GM18867 (cell line): Measurements from ENCODE around the gene EHF.
"Not testable (repeated sequence)": the region's sequence is repeated elsewhere in the genome, so short reads cannot be mapped to it uniquely, and the experiment has no call there.

Experiments
- ATAC-seq: cut with Tn5 transposase; IDR thresholded peaks from one replicate; pipeline ENCODE4 v1.9.1; 2021; ENCODE audit warnings: mild to moderate bottlenecking, moderate library complexity; ENCODE audit not compliant: unreplicated experiment

EHF gene

DNA sequence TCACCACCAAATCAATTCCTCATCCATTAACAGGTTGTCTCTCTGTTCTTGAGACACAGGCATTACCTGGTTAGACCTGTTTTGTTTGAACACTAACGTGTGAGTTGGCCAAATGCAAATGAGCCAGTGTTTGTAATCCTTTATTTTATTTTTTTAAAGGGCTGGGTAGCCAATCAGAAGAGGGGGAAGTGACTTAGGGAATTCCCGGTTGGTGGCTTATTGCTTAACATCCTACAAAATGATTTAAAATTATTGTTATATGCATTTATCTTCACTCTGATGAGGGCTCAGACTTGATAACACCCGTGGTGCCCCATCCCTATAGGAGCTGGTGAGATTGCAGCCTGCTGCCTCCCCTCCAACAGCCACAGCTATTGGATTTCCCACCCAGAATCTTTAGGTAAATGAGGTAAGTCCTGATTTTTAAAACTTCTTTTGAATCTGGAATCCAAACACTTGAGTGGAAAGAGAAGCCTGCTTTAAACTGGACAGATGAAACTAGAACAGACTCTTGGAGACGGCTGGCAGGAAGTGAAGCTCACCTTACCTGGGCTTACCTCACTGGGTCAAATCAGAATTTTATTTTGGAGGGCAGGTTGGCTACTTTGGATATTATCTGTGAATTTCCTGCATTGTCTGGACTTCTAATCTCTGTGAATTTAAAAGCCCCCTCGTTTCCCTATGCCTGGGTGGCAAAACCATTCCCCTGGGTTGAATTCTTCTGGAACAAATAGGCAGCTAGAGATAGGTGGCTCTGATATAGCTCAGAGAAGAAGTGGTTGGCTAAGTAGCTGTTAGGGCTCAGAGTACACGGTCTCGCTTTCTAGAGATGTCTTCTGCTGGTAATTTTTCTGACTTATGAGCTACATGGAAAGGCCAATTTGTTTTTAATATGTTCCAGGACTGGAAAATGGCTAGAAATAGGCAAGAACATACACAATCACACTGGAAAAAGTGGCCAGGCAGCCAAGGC is at the start of gene EHF:
Gene EHF (plus strand): TSS at position 274 of the 973 bp plus-strand sequence. CDS start 21,538 bp downstream, outside the sequence.
- ATAC-seq = no peak

DNA sequence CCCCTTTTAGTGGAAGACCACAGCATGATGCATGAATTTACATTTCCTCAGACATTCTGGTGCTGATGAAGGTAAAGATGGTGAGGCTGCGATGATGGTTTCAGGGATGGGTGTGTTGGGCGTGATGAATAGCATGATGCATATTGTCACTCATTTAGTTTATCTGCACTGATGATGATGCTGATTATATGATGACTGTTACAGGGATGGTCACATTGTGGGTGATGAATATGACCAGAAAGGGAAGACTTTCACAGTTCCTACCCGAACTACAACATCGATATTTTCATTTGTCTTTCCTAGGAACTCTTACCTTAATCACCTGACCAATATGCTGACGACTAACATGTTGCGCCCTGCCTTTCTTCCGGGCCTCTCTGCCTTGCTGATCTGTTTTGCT is 47.4 kb upstream of the EHF start:
- ATAC-seq = no peak

DNA sequence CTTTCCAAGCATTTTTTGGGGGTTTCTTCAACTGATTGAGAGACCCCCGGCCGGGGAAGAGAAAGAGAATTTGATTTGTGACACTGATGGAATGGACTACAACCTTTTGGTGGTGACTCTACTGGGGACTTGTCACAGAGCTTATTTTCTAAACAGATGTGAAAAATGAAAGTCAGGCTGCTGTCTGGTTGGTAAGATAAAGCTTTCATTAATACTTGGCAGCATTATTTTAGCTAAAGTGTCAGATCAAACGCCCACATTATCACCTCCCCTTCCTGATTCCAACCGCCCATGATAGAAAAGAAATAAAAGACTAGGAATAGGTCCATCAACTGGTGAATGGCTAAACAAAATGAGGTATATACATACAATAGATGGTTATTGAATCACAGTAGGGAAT is 45.6 kb upstream of the EHF start:
- ATAC-seq = no peak

DNA sequence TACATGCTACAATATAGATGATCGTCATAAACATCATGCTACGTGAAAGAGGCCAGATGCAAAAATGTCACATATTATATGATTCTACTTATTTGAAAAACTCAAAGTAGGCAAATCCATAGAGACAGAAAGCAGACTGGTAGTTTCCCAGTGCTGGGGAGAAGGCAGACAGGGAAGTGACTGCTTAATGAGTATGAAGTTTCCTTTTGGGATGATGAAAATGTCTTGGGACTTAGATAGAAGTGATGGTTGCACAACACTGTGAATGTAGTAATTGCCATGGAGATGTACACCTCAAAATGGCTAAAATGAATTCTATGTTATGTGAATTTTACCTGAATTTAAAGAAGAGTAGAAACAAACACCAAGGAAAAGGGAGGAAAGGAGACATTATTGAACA is 45.2 kb upstream of the EHF start:
- ATAC-seq = no peak

DNA sequence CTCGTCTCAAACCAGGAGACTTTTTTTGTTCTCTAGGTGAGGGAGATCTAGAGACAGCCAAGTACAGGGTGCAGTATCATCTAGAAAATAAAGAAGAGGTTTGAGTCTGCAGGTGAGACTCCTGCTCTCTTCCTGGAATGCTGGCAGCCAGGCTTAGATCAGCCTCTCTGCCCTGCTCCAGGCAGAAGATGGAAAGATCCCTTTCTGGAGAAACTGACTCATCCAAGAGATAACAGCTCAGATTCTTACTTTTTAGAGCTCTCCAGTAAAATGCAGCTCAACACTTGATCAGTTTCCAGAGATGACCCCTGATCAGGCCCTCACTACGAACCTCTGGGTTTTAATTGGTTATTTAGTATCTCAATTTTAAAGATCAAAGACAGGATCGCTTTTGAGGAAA is 44.6 kb upstream of the EHF start:
- no peak for ATAC-seq

DNA sequence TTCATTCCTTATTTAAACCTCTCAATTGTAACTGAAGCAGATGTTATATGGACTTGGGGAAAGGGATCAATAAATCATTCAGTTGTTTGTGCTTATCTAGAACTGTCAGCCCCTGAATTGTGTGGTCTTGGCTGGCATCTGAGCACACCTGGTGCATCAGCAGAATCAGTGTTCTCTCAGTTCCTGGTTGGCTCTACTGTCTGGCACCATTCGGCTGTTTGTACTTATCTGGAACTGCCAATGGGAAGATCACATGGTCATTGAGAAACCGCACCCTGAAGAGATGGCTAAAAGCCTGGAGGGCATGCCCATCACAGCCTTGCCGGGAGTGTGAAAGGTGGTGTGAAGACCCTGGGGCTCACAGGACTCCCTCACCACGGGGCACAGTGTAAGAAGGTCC is 37.1 kb upstream of the EHF start:
- no peak for ATAC-seq

DNA sequence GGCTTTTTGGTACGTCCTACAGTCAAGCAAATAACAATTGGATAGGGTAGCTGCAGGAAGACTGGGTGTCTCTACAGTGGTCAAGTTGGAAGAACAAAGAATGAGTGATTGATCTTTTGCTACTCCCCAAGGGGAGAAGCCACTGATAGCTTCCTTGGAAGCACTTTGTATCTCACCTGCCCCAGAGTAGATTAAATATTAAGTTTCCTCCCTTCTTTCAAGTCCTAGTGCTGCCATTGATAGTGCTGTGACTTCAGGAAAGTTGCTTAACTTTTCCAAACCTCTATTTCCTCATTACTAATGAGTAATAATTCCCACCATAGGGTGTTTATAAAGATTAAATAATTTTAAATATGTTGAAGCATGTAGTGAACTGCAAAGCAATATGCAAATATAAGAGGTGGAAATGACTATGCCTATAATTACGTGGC is 35.6 kb upstream of the EHF start:
- ATAC-seq = peak; percentile 33

DNA sequence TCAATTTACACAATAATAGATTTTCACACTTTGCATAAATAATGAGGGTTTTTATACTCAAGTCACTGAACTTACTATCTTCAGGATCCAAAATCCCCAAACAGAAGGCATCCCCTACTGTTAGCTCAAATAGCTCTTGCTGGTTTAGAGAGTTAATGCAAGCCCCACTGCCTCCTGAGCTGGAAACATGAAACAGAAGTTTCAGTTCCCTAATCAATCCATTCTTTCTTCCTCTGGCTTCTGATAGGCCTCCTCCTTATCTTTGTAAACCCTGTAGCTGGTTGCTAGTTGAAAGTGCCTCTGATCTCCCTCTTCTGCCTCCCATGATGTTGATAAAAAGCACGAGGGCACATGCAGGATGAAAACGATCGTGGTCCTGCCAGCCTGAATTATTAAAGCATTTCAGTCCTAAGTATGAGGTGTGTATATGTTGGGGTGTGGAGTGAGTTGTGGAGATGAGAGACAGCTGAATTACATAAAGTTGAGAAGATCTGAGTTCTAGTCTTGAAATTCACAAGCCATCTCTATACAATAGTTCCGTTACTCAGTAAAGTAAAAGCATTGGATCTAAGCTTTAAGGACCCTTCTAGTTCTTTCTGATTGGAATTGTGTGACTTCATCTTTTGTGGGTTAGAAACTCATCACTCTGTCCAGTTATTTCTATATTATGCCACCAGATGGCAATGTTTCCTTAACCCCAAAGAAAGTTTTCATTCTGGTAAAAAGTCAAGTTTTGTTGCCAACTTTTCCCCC is 35.0 kb upstream of the EHF start:
- peak; percentile 63 for ATAC-seq

DNA sequence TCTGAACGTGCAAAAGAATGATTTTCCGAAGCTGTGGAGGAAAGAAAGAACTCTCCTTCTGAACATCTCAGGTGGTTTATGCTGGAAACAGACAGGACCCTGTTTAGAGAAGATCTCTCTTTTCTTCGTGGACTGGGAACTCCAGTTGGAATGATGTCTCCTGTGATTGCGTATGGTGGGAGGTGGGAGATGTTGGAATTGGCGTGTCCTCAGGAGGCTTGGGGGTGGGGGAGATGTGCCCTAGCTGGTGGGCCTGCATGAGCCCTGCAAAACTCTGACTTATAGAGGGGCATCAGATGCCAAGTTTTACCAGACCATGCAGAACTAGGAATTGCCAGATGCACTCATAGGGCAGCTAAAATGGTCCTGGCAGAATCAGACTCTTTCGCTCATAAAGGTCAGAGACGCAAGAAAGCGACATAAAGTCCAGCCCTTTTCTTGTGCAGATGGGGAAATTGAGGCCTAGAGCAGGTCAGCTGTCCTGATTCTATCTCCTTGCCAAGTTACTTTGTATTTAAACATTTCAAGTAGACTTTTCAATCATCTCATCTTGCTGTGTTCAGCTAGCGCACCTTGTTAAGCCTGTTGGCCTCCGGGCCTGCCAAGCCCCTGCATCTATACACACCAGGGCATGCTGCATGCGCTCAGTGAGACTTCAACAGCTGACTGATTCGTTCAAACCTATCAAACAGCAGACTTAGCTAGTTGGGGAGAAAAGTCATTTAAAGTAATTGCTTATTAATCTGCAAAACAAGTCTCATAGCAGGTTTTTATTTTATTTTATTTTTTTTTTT is 34.2 kb upstream of the EHF start:
- ATAC-seq = no peak

DNA sequence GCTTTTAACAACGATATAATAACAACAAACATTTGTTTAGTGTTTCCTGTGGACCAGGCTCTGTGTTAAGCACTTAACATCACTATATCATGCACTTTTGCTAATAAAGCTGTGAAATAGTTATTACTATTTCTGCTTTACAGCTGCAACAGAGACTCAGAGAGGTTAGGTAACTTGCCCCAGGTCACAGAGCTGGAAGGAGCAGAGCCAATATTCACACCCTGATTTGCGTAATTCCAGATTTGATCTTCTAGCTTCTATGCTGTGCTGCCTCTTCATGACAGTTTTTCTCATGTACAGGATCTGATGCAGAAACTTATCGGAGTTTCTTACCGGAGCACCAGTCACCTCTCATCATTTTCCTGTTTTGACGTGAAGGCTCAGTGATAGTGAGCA is 33.6 kb upstream of the EHF start:
- ATAC-seq = no peak

DNA sequence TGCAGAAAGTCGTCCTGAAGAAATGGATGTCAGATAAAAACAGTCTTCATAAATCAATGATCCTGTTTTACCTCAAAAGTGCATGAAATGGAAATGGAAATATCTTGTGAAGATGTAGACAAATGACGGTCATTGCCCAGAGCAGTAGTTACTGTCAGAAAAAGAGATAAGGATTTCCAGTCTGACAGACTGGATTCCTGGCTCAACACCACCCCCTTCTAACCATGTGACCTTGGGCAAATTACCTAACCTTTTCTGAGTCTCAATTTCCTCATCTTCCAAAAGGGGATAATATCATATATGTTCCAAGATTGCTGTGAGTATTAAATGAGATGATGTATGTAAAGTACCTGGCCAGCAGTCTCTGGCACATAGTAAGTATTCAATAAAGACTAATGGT is 32.9 kb upstream of the EHF start:
- no peak for ATAC-seq

DNA sequence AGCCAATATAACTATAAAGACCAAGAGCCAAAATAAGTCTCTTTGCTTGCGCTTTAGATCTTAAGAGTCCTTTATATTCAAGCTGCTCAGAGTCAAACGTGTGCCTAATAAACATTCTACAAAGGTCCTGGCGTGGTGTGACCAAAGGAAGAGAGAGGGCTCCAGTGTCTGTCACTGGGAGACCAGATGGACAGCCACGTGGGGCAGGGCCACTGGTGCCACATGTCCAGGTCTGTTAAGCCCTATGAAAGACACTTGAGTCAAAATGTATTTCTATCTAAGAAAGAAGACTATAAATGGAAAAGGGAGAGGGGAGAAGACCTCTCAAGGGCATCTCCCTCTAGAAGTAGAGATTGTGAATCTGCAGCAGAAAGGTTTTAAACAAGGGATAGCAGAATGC is 32.2 kb upstream of the EHF start:
- ATAC-seq = no peak

DNA sequence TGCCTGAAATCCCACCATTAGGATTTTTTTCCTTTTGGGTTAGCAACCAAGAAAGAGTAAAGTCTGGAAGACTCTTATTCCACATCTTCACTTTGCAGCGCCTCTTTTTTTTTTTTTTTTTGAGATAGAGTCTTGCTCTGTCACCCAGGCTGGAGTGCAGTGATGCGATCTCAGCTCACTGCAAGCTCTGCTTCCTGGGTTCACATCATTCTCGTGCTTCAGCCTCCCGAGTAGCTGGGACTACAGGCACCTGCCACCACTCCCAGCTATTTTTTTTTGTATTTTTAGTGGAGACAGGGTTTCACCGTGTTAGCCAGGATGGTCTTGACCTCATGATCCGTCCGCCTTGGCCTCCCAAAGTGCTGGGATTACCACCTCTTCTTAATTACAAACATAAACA is 31.7 kb upstream of the EHF start:
- not testable (repeated sequence) for ATAC-seq

DNA sequence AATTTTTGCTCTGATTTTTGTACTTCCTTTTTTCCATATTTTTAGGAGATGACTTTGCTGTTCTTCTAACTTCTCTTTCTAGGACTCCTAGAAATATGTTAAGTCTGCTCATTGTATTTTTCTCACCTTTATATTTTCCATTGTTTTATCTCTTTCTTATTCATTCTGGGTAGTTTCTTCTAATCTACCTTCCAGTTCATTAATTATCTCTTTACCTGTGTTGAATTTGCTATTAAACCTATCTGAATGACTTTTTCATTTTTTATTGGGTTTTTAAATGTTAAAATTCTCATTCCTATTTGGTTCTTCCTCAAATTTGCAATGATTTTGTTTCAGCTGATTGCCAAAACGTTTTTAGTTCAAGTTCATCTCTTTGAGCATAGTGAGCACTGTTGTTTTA is 27.8 kb upstream of the EHF start:
- ATAC-seq = no peak

DNA sequence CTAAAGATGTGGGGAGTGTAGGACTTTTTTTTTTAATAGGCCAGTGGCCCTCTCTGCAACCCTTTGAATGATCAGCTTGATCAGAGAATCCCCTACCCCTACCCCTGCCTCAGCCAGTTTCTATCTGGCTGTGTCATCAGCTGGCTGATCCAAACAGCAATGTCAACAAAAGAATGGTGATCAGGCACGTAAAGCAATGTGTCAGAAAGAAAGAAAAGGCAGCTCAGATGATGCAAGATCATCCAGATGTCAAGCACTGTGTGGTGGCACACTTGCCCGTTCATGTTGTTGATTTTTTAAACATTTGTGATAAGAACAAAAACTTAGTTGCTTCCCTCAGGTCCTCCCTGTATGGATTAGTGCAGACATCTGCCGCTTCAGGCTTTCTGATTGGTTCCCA is 26.3 kb upstream of the EHF start:
- ATAC-seq = no peak

DNA sequence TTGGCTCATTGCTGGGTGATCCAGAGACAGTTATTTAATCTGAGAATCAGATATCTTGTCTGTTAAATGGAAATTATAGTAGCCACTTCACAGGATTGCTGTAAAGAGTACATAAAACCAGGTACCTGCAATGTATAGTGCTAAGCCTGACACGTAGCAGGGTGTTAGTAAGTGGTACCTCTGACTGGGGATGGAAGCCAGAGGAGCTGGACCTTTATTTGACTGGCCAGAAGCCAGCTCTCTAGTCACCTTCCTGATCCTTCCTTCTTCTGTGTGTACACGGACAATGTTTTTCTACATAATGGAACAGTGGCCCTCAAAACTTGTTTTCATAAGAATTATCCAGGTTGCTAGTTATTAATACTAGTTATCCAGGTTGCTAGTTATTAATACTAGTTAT is 25.5 kb upstream of the EHF start:
- no peak for ATAC-seq

DNA sequence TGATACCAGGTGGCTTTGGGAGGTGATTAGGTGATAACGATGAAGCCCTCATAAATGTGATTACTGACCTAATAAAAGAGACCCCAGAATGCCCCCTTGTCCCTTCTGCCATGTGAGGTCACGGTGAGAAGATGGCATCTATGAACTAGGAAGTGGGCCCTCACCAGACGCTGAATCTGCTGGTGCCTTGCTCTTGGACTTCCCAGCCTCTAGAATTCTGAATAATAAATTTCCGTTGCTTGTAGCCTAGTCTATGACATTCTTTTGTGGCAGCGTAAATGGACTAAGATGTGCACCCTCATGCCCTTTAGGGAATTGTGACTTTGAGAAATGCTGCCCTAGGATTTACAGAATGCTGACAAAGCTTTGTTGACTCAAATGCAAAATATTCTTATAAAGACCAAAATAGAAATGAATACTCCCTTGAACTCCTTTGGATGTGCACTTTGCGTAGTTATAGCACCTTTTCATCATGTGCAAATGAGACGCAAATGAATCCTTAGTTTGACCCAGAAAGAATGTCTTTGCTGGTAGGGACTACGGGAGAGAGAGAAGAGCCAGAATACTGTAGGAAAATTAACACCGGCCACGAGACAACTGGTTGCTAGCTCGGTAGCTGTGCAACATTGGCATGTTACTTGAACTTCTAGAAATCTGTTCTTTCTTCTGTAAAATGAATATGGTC is 24.8 kb upstream of the EHF start:
- no peak for ATAC-seq

DNA sequence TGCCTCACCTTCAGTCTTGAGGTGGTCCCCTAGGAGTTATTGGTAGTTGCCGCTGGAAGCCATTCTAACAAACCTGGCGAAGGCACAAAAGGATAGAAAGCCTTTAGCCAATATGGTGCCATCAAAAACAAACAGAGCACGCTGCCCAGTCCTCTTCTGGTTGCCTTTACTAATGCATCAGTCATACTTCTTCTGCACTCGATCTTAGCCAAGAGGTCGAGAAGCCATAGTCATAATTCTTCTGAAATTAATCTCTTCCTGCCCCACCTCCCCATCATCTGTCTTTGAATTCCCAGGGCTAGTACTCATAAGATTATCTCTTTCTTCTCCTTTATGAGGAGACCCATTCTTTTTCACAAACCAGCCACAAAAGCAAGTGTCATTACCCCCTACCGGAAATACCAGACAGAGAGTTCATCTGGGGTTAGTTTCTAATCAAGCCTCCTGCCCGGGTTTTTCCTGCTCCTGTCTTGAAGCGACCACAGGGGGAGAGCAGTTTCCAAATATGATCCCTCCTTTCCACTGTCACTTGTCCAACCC is 21.4 kb upstream of the EHF start:
- no peak for ATAC-seq

DNA sequence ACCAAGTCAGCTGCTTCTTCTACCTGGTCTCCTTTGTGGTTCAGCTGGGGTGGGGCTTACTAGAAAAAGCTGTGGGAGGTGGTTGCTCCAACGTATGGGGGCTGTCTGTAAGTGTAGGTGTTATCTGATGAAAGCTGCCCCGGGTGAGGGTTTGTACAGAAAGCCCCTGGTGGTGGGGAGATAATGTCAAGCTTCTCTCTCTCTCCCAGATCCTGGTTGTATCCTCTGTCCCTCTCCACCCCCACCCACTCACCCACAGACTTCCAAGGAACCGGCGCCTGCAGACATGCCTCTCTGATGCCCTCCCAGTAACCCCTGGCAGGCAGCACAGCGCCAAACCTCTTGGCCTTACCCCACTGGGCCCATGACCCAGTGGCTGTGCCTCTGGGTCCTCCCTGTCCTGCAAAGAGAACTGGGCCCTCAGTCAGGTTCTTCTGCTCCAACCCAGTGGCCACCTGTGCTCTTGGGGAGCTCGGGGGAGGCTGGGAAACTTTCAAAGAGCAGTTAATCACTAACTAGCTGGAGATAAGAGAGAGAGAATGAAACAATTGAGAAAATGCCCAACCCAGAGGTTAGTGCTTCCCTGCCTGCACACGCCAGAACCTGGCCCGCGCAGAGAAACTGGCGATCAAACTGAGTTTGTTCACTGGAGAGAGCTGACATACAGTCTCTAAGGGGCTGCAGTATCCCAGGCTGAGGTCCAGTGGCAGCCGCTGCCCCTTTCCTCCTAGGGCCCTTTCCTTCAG is 20.4 kb upstream of the EHF start:
- no peak for ATAC-seq

DNA sequence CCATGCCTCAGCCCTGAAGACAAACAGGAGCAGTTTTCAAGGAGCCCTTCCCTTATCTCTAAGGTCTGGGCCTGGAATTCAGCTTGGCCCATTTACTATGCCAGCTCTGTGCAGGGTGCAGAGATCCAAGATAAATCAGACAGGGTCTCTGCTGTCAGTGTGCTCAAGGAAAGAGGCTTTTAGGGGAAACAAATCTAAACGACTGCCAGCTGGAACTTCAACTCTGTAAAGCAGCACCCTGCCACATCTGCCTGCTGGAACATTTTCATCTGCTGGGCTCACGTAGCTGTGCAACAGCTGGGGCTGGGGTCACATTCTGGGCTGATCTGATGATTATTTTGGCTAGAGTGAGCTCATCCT is 19.8 kb upstream of the EHF start:
- no peak for ATAC-seq
